ENCODE measurements around the gene TCTN2. TPM values are rescaled to one million over a fixed set of nuclear protein-coding genes. Genes with fewer than 3 reads are reported as not detected.

The TCTN2 gene
- total RNA-seq, 1 donor from 2014 or later = 2.0 TPM

DNA sequence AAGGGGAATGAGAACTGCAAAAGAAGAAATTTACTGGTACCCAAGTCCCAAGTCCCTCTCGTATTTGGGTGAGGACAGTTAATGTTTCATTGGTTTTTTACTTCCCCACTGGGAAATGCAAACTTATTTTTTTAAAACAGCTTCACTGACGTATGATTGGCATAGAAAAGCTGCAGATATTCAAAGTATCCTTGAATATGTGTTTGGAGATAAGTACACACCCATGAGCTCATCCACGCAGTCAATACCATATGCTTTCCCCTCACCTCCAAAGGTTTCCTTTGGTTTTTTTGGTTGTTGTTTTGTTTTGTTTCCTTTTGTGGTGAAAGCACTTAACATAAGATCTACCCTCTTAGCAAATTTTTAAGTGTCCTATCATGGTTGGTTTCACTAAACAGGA lies 13.1 kb downstream of the TCTN2 start:
- intact Hi-C loops (cut with micrococcal nuclease) = no loop called here

DNA sequence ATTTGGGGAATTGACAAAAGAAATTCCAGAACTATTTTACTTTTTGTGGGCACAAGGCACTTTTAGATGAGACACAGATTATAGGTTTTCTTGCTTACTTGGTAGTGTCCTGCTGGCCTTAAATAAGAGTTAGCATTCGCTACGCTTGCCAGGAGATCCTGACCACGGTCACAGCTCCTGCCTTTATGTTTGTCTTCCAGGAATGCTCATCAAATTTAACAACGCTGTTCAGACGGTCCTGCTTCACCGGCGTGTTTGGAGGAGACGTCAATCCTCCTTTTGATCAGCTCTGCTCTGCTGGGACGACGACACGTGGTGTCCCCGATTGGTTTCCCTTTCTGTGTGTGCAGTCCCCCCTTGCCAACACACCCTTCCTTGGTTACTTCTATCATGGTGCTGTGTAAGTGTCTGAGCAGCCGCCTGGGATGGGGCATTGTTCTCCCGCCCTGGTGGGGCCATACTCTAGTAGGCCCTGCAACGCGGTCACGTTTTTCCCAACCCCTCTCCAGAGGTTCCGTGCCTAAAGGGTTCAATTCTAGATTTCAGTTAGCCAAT lies 15.8 kb downstream of the TCTN2 start:
- intact Hi-C loops (cut with micrococcal nuclease) = no loop called here

DNA sequence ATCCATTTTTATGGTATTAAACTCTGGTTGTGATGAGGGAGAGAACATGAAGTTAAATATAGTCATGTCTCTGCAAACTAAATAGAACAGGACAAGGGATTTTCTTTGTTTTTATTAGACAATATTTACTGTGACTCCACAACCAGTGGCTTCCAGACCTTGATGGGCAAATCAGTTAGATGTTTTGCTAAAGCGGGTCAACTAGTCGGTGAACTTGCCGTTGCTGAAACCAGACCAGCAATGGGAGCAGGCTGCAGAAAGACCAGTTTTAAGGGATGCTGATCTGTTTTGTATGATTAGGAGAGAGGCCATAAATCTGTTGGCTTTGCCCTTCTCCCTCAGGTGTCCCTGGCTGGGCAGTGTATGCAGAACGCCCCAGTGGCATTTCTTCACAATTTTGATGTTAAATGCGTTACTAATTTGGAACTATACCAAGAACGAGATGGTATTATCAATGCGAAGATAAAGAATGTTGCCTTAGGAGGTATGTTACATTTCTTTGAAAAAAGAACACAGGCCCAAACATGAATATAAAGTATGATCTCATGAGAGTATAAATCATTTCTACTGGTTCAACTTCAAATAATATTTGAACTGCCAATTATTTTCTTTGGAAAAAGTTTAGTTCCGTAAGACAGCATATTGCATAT lies 19.4 kb downstream of the TCTN2 start:
- intact Hi-C loops (cut with micrococcal nuclease) = no loop called here

DNA sequence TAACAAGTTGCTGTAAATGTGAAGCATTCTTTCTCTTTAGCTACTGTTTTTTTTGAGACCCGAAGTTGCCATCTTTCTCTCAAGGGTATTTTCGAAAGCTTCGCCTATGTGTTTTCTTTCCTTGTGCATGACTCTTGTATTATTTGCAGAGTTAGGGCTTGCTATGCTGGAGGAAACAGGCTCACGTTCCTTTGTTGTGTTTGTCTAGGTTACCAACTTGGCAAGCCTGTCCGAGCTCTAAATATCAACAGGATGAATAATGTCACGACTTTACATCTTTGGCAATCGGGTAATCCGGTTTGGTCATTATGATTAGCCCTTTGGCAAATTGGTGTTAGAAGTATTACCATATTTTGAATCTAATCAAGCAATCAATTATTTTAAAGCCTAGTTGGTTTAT lies 25.3 kb downstream of the TCTN2 start:
- intact Hi-C loops (cut with micrococcal nuclease) = no loop called here

DNA sequence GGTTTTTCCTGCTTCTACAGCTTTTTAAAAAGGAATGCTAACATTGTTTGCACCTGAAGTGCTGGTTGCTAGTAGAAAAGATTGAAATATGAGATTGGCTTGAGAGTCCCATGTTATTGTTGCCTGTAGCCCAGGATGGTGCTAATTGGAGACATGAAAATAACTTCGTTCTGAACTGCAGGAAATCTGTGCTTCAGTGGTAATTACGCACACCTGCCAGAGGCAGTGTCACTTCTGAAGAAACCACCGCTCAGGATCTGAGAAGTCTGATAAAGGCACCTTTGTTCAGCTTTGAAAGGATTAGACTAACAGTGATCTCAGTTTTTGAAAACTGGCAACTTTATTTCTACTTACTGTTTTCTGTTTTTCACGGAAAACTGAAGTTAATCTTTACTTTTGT lies 25.7 kb downstream of the TCTN2 start:
- intact Hi-C loops (cut with micrococcal nuclease) = no loop called here

DNA sequence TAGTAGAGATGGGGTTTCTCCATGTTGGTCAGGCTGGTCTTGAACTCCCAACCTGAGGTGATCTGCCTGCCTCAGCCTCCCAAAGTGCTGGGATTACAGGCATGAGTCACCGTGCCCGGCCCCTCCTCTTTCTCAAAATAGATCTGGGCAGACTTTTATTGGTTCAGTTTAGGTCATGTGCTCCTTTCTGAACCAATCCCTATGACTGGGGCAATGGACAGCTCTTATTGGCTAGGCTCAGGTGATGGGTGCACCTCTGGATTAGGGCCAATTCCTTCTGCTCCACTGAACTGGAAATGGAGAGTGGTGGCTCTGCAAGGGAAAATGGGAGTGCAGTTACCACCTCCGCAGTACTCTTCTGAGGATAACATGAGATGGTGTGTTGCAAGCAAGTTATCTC lies 35.0 kb downstream of the TCTN2 start:
- intact Hi-C loops (cut with micrococcal nuclease) = no loop called here

DNA sequence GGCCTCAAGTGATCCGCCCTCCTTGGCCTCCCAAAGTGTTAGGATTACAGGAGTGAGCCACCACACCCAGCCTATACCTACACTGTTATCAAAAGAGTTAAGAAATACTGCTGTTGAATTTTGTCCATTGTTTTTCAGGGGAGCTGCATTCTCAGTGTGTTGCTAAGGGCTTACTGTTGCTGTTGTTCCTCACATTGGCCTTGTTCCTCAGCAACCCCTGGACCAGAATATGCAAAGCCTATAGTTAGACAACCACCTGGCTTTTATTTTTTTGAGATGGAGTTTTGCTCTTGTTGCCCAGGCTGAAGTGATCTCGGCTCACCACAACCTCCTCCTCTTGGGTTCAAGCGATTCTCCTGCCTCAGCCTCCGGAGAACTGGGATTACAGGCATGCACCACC lies 36.6 kb downstream of the TCTN2 start:
- intact Hi-C loops (cut with micrococcal nuclease) = no loop called here

DNA sequence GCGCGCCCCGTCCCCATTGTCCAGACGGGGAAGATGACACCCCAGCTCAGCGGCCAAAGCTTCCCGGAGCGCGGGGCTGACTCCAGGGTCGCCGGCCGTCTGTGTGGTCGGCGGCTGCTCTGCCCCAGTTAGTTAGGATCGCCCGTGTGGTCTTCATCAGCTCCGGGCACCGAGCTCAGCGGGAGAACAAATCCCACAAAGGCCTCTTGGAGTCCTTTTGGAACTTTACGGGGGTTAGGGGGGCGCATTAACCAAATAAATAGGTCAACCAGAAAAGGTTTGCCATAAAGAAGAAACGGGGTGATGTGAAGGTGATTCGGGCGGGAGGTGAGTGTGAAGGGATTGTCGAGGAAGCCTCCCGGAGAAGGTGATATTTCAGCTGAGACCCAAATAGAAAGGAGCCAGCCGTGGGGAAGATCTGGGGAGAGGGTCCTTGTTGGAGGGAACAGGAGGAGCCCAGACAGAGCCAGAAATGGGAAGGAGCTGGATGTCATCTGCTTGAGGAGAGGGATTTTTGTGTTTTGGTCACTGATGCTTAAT lies 41.9 kb downstream of the TCTN2 start:
- intact Hi-C loops (cut with micrococcal nuclease) = loop anchor here (1.0 to 10.0 kb wide), 11 partner anchors 42 to 1212 kb away; partner anchors contain the start of genes DDX55, DNAH10, SBNO1 and SCARB1

DNA sequence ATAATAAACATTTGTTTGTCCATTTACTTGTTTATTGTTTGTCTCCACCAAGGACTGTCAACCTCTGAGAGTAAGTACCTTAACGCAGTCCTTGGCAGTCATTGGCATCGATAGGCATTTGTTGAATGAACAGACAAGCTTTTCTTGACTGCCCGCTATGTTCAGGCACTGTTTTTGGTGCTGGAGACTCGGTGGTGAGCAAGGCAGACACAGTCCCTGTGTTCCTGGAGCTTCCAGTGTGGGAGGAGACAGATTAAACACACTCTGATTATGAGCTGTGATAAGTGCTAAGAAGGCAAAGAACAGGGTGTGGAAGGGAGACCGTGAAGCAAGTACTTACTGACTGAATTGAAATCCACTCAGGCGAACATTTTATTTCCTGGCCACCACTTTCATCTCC lies 42.5 kb downstream of the TCTN2 start:
- intact Hi-C loops (cut with micrococcal nuclease) = loop anchor here (2.0 to 10.0 kb wide), 6 partner anchors 49 to 1211 kb away; partner anchors contain the start of genes DNAH10, SBNO1, SCARB1 and SNRNP35

DNA sequence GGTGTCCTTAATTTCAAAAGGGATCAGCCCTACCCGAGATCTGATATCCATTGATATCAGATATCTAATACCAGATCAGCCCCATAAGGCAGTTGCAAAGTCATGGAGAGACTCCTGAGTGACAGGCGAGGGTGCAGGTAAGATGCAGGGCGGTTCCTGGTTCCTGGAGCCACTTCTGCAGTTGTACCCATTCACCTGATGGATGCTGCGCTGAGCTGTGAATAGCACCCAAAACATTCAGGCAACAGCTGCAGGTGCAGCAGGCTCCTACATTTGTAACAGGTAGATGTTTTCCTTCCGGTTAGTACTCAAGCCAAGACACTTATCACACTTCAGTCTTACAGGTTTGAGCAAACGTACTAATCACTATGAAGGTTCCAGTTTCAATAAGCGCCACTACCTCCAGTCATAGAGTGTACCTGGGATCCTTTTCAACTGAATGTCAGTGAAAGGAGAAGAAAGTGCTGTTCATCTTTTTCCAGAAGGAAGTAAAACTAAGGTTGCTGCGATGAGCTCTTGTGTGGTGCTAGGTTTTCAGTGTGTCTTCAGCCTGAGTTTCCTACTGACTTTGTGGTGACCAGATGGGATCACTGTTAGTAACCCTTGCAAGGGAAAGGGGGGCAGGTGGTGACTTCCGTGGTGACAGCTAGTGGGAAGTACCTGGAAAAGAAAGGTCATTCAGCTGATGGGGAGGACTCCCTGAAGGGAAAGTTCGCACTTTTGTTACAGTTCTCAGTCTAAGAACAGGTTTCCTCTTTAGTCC lies 43.1 kb downstream of the TCTN2 start:
- intact Hi-C loops (cut with micrococcal nuclease) = loop anchor here (2.0 to 10.0 kb wide), 6 partner anchors 49 to 1211 kb away; partner anchors contain the start of genes DNAH10, SBNO1, SCARB1 and SNRNP35

DNA sequence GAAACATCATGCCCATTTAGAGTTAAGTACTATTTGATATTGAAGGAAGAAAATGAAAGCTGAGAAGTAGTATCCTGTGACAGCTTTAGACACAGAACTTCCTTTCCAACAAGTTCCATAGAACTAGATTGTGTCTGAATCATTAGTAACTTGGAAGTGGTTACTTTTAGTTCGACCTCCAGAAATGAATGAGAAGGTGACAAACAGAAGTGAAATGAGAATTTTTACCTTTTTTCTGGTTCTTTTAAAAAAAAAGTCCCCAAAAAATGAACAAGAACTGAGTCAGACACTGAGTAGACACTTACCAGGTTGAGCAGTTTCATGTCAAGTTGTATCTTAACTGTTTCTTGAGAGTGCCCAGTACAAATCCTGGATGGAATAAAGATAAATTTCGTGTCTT lies 44.3 kb downstream of the TCTN2 start:
- intact Hi-C loops (cut with micrococcal nuclease) = loop anchor here (1.0 to 10.0 kb wide), 2 partner anchors 82 to 1210 kb away; partner anchors contain the start of genes EIF2B1 and GTF2H3

DNA sequence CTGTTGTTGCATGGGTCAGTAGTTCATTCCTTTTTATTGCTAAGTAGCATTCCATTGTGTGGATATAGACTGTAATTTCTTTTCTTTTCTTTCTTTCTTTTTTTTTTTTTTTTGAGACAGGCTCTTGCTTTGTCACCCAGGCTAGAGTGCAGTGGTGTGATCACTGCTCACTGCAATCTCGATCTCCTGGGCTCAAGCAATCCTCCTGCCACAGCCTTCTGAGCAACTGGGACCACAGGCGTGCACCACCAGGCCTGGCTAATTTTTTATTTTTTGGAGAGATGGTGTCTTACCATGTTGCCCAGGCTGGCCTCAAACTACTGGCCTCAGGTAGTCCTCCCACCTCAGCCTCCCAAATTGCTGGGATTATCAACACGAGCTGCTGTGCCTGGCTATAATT lies 46.4 kb downstream of the TCTN2 start:
- intact Hi-C loops (cut with micrococcal nuclease) = loop anchor here (10.0 kb wide), 1 partner anchor 1207 kb away; no protein-coding TSS in a partner anchor

DNA sequence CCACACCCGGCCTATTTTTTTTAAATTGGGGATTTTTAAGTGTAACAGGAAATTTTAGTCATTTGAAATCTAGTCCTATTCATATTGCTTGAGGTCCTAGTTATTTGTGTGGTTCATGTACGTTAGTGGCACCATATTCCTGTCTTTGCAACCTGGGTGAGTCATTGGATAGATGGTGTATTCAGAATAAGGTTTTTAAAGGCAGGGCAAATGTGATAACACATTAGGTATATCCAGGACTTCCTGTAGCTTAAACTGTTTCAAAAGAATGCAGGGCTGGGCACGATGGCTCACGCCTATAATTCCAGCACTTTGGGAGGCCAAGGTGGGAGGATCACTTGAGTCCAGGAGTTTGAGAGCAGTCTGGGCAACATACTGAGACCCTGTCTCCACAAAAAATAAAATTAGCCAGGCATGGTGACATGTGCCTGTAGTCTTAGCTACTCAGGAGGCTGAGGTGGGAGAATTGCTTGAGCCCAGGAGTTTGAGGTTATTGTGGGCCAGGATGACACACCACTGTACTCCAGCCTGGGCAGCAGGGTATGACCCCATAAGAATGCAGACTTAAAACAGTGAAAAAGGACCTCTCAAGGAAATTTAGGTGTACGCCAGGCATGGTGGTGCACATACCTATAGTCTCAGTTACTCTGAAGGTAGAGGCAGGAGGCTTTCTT lies 49.4 kb downstream of the TCTN2 start:
- intact Hi-C loops (cut with micrococcal nuclease) = no loop called here

DNA sequence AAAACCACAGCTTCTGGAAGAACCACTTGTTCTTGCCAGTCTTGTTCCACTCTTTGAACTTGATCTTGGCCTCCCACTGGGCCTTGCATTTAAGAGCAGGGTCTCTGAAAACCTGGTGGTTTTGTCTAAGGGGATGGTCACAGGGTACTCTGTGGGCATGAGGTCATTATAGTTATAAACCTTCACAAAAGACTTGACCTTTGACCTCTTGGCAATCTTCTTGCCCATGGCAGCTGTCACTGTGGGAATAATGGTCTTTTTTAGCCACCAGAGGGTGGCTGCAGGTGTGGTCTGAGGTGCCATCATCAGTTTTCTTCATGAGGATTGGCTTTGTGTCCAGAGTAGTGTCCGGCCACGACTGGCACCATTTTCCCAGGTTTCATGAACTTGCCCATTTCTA lies 50.3 kb downstream of the TCTN2 start:
- intact Hi-C loops (cut with micrococcal nuclease) = no loop called here

DNA sequence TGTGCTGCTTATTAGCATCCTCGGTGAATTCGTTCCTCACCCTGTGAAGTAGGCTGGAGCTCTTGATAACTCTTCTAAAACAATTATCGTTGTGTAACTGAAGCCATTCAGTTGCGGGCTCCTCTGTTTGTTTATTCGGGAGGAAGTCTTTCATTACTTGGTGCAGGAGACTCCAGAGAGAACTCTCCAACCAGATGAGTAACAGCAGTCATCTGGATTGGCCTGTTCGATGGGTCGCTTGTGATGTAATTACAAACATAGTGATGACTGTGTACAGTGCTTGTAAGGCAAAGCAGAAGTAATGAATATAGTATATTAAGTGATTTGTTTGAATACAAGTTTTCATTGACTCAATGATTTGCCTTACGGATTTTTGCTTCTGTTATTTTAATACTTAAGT lies 52.1 kb downstream of the TCTN2 start:
- intact Hi-C loops (cut with micrococcal nuclease) = no loop called here

DNA sequence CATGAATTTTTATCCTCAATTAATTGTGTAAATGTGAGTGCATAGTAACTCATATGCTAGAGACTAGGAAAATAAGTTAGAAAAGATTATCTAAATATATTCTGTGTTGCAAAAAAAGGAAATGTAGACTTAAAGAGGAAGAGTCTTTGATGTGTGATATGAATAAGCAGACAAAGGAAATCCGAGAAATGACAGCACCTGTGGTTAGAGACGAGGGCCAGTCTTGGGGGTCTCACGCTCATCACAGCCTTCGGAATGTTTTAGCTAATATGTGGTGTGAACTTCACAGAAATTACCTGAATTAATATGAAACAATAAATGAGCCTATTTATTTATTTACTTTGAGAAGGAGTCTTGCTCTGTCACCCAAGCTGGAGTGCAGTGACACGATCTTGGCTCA lies 52.9 kb downstream of the TCTN2 start:
- intact Hi-C loops (cut with micrococcal nuclease) = no loop called here

DNA sequence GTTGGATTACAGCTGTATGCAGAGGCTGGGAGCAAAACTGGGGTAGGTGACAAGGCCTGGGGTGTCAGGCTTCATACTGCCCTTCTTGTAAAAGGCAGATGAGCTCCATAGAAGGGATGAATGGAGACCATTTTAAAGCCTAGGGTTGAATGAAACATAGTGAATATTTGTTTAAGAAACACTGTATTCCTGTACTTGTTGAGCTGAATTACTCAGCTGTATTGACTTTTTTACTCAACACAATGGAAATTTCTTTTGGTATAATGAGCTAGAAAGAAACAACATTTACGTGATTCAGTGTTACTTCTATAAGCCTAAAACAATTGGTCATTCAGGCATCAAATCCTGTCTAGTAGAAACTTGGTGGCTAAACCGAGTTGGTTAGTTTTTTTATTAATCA lies 55.3 kb downstream of the TCTN2 start:
- intact Hi-C loops (cut with micrococcal nuclease) = no loop called here

DNA sequence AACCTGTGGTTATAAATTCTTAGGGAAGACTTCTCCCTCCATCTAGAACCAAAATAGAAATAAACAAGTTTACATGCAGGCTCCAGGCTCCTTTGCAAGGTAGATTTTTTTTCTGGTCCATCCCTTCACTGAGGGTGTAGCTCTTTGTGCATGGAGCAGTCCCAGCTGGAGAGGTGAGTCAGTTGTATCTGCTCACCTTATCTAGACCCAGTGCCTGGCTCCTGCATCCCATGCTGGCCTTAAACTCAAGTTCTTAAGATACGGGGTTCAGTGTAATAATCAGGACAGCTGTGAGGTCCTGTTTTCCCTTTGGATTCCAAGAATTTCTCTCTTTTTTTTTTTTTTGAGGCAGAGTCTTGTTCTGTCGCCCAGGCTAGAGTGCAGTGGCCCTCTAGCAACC lies 56.0 kb downstream of the TCTN2 start:
- intact Hi-C loops (cut with micrococcal nuclease) = no loop called here

DNA sequence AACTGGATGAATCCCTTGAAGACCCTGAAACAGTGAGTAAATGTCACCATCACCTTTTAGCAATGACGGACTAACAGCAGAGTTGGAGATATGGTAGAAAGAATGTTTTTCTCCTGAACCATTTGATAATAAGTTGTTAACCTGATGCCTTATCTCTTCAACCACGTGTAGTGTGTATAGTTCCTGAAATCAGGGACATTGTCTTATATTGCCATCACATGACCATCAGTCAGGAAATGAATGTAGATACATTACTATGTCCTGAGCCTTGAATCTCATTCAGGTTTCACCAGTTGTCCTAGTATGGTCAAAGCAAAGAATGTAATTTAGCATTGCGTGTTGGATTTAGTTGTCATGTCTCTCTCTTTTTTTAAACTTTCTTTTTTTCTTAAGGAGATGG lies 57.0 kb downstream of the TCTN2 start:
- intact Hi-C loops (cut with micrococcal nuclease) = no loop called here

DNA sequence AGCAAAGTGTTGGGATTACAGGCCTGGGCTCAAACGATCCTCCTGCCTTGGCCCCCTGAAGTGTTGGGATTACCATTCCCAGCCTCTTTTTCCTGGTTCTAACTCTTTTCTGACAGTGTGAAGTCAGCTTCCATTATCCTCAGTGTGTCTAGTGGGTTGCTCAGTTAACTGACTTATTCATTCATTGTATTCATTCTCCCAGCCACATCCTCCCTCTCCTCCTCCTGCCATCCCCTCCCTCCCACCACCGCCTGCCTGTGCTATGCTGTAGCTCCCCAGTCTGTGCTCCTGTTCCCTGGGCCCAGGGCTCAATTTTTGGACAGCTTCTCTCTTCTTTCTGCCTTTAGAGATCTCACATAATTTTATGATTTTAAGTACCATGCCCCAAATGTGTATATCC lies 60.7 kb downstream of the TCTN2 start:
- intact Hi-C loops (cut with micrococcal nuclease) = no loop called here

DNA sequence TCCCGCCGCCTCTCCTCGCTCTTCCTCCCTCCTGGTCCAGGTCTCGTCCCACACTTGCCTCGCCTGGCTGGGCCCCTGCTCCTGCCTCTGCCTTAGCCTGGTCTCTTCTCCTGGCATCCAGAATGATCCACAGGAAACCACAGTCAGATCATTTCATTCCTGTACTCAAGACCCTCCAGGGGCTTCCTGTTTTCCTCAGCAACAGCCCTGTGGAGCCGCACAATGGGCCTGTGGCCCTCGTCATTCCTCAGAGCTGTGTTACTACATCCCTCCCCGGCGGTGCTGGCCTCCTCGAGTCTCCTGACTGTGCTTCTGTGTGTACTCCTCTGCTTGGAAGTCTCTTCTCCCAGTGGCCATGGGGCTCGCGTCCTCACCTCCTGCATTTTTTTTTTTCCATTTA lies 61.3 kb downstream of the TCTN2 start:
- intact Hi-C loops (cut with micrococcal nuclease) = no loop called here

DNA sequence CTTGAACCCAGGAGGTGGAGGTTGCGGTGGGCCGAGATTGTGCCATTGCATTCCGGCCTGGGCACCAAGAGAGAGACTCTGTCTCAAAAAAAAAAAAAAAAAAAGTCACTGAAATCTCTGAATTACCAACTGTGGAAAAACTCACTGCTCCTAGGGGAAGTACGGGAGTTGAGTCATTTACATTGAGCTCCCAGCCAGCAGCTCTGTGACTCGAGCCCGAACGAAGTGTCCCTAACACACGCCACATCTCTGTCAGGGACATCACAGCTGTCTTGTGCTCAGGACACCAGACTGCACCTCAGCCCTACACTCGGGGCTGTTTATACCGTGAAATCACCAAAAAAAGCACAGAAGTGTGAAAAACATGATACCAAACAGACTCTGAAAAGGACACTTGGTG lies 62.3 kb downstream of the TCTN2 start:
- intact Hi-C loops (cut with micrococcal nuclease) = no loop called here
